ENCODE data around the gene FXYD6. TPM values are rescaled to one million over a fixed set of nuclear protein-coding genes. Genes with fewer than 3 reads are reported as not detected.

Gene FXYD6
- total and polyA plus RNA-seq, 2 donors (not counting 1 experiment from before 2014, with no cell fraction given): not detected

GRCh38 chr11:117861151-117862018 is 15.1 kb downstream of the FXYD6 start:
- 57% methylated on average over 12 of the region's 13 CpGs for WGBS (ENCODE audit: insufficient coverage)

More at GRCh38 chr11:117861151-117862018, 15.1 kb downstream of the FXYD6 start:
- ChIA-PET POLR2A (no interaction called here), CTCF (interaction anchor here (1.0 to 1.2 kb wide), 3 partner anchors 11 to 192 kb away, joined by 3 to 4 read pairs (median 3); no protein-coding TSS in a partner anchor)
- no peak overlapping the region for H3K4me3 ChIP-seq (ENCODE audit: control extremely low read depth in 1 of 5, extremely low read depth in 1 of 5, insufficient read depth in 1 of 5, low read depth in 2 of 5, low read length in 4 of 5)
- DNase-seq: no peak
- no peak overlapping the region for H3K27ac Mint-ChIP-seq
- H3K4me2 ChIP-seq (replicated peaks; ENCODE audit: low read depth, low read length, poor library complexity, severe bottlenecking): no peak overlapping the region
- no peak overlapping the region for H2AFZ ChIP-seq (ENCODE audit: insufficient read depth, low read depth, low read length, poor library complexity, severe bottlenecking)
- H3K9me3 Mint-ChIP-seq (ENCODE audit: insufficient read depth): no peaks in the 10 kb centered on the region
- no peak for TF ChIP-seq EZH2 (IDR thresholded peaks at IDR 0.05; ENCODE audit: borderline replicate concordance, insufficient read depth, low read depth, low read length, poor library complexity, severe bottlenecking)
- TF ChIP-seq, protein P1, sequence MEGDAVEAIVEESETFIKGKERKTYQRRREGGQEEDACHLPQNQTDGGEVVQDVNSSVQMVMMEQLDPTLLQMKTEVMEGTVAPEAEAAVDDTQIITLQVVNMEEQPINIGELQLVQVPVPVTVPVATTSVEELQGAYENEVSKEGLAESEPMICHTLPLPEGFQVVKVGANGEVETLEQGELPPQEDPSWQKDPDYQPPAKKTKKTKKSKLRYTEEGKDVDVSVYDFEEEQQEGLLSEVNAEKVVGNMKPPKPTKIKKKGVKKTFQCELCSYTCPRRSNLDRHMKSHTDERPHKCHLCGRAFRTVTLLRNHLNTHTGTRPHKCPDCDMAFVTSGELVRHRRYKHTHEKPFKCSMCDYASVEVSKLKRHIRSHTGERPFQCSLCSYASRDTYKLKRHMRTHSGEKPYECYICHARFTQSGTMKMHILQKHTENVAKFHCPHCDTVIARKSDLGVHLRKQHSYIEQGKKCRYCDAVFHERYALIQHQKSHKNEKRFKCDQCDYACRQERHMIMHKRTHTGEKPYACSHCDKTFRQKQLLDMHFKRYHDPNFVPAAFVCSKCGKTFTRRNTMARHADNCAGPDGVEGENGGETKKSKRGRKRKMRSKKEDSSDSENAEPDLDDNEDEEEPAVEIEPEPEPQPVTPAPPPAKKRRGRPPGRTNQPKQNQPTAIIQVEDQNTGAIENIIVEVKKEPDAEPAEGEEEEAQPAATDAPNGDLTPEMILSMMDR (IDR thresholded peaks at IDR 0.05): no peak
- no peaks in the 10 kb centered on the region for H4K20me1 ChIP-seq (ENCODE audit: control insufficient read depth, insufficient read depth, low read length, poor library complexity, severe bottlenecking)
- no peak overlapping the region for H3K27ac ChIP-seq (ENCODE audit: low read length in 2 of 2)
- H3K4me1 ChIP-seq (ENCODE audit: control insufficient read depth in 2 of 2, insufficient read depth in 2 of 2, low read length in 2 of 2): no peaks in the 10 kb centered on the region
- no peaks in the 10 kb centered on the region for H3K4me1 Mint-ChIP-seq
- H3K27me3 ChIP-seq (replicated peaks in 1 of 4; ENCODE audit: control extremely low read depth in 1 of 4, control insufficient read depth in 3 of 4, insufficient read depth in 4 of 4, low read length in 3 of 4): peaks cover 0 to 3% (median 0%) of the 10 kb centered on the region in 4 experiments
- no peak overlapping the region for H3K4me3 Mint-ChIP-seq
- intact Hi-C loops (cut with micrococcal nuclease): no loop called here
- no peak overlapping the region for H3K9ac ChIP-seq (ENCODE audit: low read length)
- H3K27me3 Mint-ChIP-seq: peaks cover 25% of the 10 kb centered on the region
- H3K79me2 ChIP-seq (ENCODE audit: control insufficient read depth, insufficient read depth, low read length): no peaks in the 10 kb centered on the region
- peaks cover 0 to 3% (median 0%) of the 10 kb centered on the region in 3 donors for H3K9me3 ChIP-seq (ENCODE audit: control extremely low read depth in 1 of 3, control insufficient read depth in 2 of 3, insufficient read depth in 1 of 3, low read length in 2 of 3)
- ATAC-seq (ENCODE audit: low read depth): no peak
- no peaks in the 10 kb centered on the region for H3K36me3 ChIP-seq (replicated peaks in 1 of 2; ENCODE audit: control extremely low read depth in 1 of 2, control insufficient read depth in 1 of 2, extremely low read depth in 1 of 2, insufficient read depth in 2 of 2, low read length in 1 of 2)

Data from B cell (primary cell).